Measurements from ENCODE around the gene FARP1. TPM values are rescaled to one million over a fixed set of nuclear protein-coding genes. Genes with fewer than 3 reads are reported as not detected.

The FARP1 gene
- total and polyA plus RNA-seq, 10 of the 15 experiments (the other 5 are each of a cell fraction or from before 2014, with no cell fraction given) = 0.17 to 6.9 (median 0.68) TPM

DNA sequence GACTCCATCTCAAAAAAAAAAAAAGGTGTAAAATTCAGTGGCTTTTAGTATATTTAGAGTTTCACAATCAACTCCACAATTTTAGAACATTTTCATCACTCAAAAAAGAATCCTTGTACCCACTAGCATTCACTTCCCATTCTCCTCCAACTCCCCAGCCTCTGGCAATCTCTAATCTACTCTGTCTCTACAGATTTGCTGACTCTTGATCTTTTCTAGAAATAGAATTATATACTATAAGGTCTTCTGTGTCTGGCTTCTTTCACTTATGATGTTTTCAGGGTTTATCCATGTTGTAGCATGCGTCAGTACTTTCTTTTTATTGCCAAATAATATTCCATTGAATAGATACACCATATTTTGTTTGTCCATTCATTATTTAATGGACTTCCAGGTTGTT, 8.0 kb upstream of the FARP1 start (continued):
- TF ChIP-seq, protein P1, sequence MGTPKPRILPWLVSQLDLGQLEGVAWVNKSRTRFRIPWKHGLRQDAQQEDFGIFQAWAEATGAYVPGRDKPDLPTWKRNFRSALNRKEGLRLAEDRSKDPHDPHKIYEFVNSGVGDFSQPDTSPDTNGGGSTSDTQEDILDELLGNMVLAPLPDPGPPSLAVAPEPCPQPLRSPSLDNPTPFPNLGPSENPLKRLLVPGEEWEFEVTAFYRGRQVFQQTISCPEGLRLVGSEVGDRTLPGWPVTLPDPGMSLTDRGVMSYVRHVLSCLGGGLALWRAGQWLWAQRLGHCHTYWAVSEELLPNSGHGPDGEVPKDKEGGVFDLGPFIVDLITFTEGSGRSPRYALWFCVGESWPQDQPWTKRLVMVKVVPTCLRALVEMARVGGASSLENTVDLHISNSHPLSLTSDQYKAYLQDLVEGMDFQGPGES (IDR thresholded peaks at IDR 0.05) = no peak
- TF ChIP-seq SPI1 (IDR thresholded peaks at IDR 0.05; ENCODE audit: borderline replicate concordance, insufficient read depth, low read depth, low read length) (no peak), ZNF622 (IDR thresholded peaks at IDR 0.05) (no peak), PAX5 (IDR thresholded peaks at IDR 0.05; ENCODE audit: borderline replicate concordance, low read depth, low read length) (no peak), HCFC1 (IDR thresholded peaks at IDR 0.05; ENCODE audit: low read length) (no peak), ZSCAN29 (IDR thresholded peaks at IDR 0.05) (no peak), SREBF1 (IDR thresholded peaks at IDR 0.05; ENCODE audit: low read length) (no peak)

DNA sequence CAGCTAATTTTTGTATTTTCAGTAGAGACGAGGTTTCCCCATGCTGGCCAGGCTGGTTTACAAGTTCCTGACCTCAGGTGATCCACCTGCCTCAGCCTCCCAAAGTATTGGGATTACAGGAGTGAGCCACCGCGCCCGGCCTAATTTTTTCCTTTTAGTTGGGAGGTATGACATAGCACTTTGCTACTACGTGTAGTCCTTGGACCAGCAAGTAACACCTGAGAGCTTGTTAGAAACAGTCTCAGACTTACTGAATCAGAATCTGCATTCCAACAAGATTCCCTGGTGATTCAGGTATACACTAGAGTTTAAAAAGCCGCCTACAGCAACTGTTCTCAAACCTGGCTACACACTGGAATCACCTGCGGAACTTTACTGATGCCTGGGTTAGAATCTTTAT, 1.8 kb upstream of the FARP1 start:
- ChIA-PET CTCF (interaction anchor here (1.7 kb wide), 2 partner anchors 285 to 304 kb away, joined by 4 to 5 read pairs; no protein-coding TSS in a partner anchor), RAD21 (ENCODE audit: unreplicated experiment) (interaction anchor here (1.4 kb wide), 1 partner anchor 8 kb away, joined by 4 read pairs; no protein-coding TSS in a partner anchor), POLR2A (interaction anchor here (1.8 kb wide), 1 partner anchor 9 kb away, joined by 7 read pairs; no protein-coding TSS in a partner anchor), SMC1A (ENCODE audit: uncharacterized antibody, unreplicated experiment) (interaction anchor here (1.2 to 1.7 kb wide), 3 partner anchors 8 to 94 kb away, joined by 3 to 5 read pairs (median 4); no protein-coding TSS in a partner anchor)
- no TSS peak for BruUV-seq (replicated peaks)
- in situ Hi-C loops (cut with MboI) = no loop called here
- no peaks in the 10 kb centered on the region for H3K9me3 ChIP-seq (replicated peaks; ENCODE audit: control insufficient read depth, insufficient read depth, low read length)
- no peak overlapping the region for H3K9ac ChIP-seq (ENCODE audit: control insufficient read depth, insufficient read depth, low read length)
- TF ChIP-seq, protein P2, sequence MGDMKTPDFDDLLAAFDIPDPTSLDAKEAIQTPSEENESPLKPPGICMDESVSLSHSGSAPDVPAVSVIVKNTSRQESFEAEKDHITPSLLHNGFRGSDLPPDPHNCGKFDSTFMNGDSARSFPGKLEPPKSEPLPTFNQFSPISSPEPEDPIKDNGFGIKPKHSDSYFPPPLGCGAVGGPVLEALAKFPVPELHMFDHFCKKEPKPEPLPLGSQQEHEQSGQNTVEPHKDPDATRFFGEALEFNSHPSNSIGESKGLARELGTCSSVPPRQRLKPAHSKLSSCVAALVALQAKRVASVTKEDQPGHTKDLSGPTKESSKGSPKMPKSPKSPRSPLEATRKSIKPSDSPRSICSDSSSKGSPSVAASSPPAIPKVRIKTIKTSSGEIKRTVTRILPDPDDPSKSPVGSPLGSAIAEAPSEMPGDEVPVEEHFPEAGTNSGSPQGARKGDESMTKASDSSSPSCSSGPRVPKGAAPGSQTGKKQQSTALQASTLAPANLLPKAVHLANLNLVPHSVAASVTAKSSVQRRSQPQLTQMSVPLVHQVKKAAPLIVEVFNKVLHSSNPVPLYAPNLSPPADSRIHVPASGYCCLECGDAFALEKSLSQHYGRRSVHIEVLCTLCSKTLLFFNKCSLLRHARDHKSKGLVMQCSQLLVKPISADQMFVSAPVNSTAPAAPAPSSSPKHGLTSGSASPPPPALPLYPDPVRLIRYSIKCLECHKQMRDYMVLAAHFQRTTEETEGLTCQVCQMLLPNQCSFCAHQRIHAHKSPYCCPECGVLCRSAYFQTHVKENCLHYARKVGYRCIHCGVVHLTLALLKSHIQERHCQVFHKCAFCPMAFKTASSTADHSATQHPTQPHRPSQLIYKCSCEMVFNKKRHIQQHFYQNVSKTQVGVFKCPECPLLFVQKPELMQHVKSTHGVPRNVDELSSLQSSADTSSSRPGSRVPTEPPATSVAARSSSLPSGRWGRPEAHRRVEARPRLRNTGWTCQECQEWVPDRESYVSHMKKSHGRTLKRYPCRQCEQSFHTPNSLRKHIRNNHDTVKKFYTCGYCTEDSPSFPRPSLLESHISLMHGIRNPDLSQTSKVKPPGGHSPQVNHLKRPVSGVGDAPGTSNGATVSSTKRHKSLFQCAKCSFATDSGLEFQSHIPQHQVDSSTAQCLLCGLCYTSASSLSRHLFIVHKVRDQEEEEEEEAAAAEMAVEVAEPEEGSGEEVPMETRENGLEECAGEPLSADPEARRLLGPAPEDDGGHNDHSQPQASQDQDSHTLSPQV (IDR thresholded peaks at IDR 0.05) = no peak
- TF ChIP-seq, protein P3, sequence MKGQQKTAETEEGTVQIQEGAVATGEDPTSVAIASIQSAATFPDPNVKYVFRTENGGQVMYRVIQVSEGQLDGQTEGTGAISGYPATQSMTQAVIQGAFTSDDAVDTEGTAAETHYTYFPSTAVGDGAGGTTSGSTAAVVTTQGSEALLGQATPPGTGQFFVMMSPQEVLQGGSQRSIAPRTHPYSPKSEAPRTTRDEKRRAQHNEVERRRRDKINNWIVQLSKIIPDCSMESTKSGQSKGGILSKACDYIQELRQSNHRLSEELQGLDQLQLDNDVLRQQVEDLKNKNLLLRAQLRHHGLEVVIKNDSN (IDR thresholded peaks at IDR 0.05; ENCODE audit: borderline replicate concordance, extremely low read length, insufficient read depth, low read depth, low read length) = no peak
- TF ChIP-seq EGR1 (IDR thresholded peaks at IDR 0.05; ENCODE audit: borderline replicate concordance in 1 of 2, low read depth in 2 of 2, low read length in 2 of 2) (no peak), GABPA (IDR thresholded peaks at IDR 0.05; ENCODE audit: low read depth) (no peak), ZNF622 (IDR thresholded peaks at IDR 0.05) (no peak), RCOR1 (conservative IDR thresholded peaks at IDR 0.05; ENCODE audit: low read depth, low read length) (no peak), SMAD5 (IDR thresholded peaks at IDR 0.05; ENCODE audit: low read depth) (no peak), IKZF1 (conservative IDR thresholded peaks at IDR 0.05) (no peak), BCL11A (IDR thresholded peaks at IDR 0.05; ENCODE audit: low read depth, low read length) (no peak), IRF4 (IDR thresholded peaks at IDR 0.05; ENCODE audit: low read depth, low read length) (no peak), SPI1 (IDR thresholded peaks at IDR 0.05; ENCODE audit: borderline replicate concordance, insufficient read depth, low read depth, low read length) (no peak), DPF2 (IDR thresholded peaks at IDR 0.05) (no peak), ZNF217 (IDR thresholded peaks at IDR 0.05) (no peak)
- intact Hi-C loops (cut with micrococcal nuclease; ENCODE audit: unreplicated experiment) = loop anchor here (10.0 kb wide), 2 partner anchors 244 to 534 kb away; no protein-coding TSS in a partner anchor
- ATAC-seq (no peak), FAIRE-seq (no peak), DNase-seq (ENCODE audit: low read depth, low spot score) (no peak)
- no peaks in the 10 kb centered on the region for H3K36me3 ChIP-seq (ENCODE audit: control insufficient read depth in 2 of 2, insufficient read depth in 2 of 2, low read length in 1 of 2)
- H3K4me2 ChIP-seq (ENCODE audit: control insufficient read depth, insufficient read depth) = no peak overlapping the region
- H2AFZ ChIP-seq (ENCODE audit: control insufficient read depth, low read depth, low read length) = no peak overlapping the region
- no peak overlapping the region for H3K4me3 ChIP-seq
- H4K20me1 ChIP-seq (ENCODE audit: control insufficient read depth, insufficient read depth) = no peaks in the 10 kb centered on the region
- H3K27ac ChIP-seq (ENCODE audit: control insufficient read depth, insufficient read depth) = no peak overlapping the region
- WGBS (ENCODE audit: insufficient coverage, insufficient replicate concordance, low lambda C conversion rate, missing lambda C conversion rate) = 52% methylated on average over 7 of the region's 7 CpGs
- no peaks in the 10 kb centered on the region for H3K4me1 ChIP-seq (ENCODE audit: control insufficient read depth, insufficient read depth, low read length)
- H3K79me2 ChIP-seq (ENCODE audit: control insufficient read depth, insufficient read depth, low read length) = no peaks in the 10 kb centered on the region
- peaks cover 3 to 7% of the 10 kb centered on the region in 2 experiments; a peak in 3 of 4 replicates for H3K27me3 ChIP-seq (replicated peaks in 1 of 2; ENCODE audit: control insufficient read depth in 2 of 2, insufficient read depth in 2 of 2, low read length in 1 of 2)
